Measurements from ENCODE around the gene EEFSEC.

Gene EEFSEC

GRCh38 chr3:128339491-128340012, 186.3 kb downstream of the EEFSEC start:
- DNase-seq, result no peak

DNA sequence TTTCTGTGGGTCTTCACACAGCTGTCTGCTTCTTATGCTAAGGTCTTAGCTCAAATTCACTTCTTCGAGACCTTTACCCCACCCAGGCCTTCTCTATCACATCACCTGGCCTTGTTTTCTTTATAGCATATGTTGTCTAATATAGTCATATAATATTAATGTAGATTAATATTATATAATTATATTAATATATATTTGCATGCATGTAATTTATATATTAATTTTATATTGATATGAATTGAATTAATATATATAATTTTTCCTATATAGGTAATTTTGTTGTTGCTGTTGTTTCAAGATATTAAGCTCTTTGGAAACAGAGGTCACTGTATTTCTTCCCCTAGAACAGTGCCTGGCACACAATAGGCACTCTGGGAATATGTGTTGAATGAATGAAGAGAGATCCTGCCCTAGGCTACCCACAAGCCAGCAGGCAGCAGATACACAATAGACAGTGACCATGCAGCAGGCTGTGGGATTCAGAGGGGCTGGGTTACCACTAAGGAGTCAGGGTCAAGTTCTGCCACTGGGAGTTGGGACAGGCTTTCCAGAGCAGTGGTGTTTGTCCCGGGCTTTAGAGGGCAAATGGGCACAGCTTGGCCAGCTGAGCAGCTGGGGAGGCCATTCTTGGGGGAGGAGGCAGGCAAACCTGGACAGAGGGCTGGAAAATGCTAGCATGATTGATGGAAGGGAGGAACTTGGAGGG, 187.1 kb downstream of the EEFSEC start:
- no peak for DNase-seq

- no peak for DNase-seq
Measured at GRCh38 chr3:128340904-128341555, 187.7 kb downstream of the EEFSEC start.

DNA sequence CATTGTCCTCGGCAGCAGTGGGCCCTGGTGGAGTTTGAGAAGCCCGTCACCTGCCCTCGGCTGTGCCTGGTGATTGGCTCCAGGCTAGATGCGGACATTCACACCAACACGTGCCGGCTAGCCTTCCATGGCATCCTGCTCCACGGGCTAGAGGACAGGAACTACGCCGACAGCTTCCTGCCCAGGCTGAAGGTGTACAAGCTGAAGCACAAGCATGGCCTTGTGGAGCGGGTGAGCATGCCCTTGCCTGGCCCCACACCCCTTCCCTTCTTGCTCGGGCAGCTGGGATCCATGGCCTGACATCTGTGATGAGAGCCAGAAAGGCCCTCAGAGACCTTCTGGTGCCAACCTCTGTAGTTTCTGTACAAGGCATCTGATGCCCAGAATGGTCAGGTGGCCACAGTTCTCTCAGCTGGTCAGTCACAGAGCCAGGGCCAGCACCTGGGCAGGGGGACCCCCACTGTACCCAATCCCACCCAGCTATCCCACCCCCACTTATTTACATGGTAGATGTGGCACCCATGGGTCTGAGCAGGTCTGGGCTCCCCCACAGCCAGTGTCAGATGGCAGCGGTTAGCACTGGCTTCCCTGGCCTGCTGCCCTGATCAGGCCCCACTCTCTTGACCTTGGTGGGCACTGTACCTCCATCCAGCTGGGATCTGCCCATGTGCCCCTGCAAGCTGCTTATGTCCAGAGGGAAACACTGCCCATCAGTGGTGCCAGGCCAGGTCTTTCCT, 188.5 kb downstream of the EEFSEC start:
- DNase-seq, result no peak

DNA sequence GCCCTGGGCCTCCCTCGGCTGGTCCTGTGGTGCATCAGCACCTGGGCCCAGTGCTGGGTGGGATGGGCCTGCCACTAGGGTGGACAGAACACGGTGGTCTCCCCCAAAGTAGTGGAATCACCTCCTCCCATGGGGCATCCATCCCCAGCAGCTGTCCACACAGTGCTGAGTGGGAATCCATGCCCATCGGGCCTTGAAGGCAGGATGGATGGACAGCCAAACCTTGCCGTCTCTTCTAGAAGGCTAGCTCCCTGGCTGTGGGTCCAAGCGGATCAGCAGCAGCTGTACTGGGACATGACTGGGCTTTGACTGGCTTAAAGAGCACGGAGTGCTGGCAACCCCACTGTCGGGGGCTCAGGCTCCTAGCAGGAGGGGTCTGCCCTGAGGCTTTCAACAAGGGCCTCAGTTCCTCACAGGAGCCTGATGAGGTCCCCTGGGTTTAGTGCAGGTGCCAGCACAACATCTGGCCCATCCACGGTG, 189.5 kb downstream of the EEFSEC start:
- DNase-seq, result no peak

DNA sequence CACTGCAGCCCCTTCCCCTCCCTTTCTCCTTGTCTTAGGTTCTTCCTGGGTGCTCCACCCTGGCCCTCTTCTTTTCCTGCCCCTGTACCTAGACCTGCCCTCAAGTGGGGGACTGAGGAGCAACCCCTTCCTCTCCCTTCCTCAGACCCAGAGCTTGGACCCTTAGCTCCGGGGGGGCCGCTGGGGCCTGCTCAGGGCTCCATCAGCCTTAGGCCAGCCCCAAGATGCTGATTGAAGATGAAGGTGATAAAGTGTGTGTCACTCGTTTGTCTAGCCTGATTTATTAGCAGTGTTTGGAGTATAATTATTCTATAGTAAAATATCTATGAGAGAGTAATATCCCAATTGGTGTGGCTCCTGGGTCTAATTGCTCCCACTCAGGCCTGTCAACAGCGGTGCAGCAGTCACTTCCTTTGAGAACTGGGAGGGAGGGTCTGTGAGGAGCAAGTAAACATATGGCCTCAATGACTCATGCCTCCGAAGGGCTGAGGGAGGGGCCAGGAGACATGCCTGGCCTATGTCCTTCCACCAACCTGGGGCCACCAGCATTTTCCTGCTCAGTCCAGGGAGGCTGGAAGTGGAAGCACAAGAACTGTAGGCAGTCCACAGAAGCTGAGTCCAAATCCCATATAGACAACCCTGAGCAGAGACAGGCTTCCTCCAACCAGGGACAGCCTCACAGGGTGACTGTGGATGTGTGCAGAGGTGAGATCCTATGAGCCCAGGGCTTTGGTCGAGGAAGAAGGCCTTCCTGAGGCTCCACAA, 190.2 kb downstream of the EEFSEC start:
- peak; percentile 27 for DNase-seq

DNA sequence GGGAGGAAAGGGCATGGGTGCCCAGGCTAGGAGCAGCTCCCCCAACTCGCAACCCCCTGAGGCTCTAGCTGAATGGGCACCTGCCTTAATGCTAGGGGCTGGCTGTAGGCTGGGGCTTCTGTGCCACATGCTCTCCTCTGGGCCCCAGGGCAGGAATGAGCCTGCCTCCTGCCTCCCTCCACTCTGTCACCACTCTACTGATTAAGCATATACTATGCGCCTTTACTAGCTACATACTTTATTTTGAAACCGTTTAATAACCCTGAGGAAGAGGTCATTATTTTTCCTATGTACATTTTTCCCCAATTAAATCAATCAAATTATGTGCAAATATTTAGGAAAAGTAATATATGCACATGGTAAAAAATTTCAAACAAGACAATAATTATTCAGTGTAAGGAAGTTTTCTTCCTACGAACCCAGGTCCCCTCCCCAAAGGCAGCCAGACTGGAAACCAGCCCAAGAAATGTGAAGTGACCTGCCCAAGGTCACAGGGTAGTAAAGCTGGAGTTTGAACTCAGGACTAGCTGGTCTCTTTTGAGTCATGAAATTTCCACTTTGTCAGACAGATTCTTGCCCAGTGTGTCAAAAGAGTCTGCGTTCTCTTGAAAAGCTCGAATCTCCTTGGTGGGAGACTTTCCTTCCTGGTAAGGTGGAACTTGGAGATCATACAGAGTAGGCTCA, 190.9 kb downstream of the EEFSEC start:
- no peak for DNase-seq

- DNase-seq, result peak; percentile 44
Measured at GRCh38 chr3:128345196-128345595, 191.9 kb downstream of the EEFSEC start.

DNA sequence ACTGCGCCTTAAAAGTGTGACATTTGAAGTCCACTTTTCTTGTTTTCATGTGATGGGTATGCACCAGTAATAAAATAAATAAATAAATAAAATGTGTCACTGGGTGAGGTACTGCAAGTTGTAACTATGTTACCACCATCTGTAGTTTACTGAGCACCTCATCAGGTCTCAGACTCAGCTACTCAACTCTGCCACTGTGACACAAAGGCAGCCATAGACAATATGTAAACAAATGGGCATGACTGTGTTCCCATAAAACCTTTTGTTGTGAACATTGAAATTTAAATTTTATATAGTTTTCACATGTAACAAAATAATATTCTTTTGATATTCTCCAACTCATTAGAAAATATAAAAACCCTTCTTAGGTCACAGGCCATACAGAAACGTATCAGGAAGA, 193.3 kb downstream of the EEFSEC start:
- no peak for DNase-seq

- no peak for DNase-seq
Measured at GRCh38 chr3:128347282-128347681, 194.0 kb downstream of the EEFSEC start.

- DNase-seq, result no peak
Measured at GRCh38 chr3:128348075-128348474, 194.8 kb downstream of the EEFSEC start.

DNA sequence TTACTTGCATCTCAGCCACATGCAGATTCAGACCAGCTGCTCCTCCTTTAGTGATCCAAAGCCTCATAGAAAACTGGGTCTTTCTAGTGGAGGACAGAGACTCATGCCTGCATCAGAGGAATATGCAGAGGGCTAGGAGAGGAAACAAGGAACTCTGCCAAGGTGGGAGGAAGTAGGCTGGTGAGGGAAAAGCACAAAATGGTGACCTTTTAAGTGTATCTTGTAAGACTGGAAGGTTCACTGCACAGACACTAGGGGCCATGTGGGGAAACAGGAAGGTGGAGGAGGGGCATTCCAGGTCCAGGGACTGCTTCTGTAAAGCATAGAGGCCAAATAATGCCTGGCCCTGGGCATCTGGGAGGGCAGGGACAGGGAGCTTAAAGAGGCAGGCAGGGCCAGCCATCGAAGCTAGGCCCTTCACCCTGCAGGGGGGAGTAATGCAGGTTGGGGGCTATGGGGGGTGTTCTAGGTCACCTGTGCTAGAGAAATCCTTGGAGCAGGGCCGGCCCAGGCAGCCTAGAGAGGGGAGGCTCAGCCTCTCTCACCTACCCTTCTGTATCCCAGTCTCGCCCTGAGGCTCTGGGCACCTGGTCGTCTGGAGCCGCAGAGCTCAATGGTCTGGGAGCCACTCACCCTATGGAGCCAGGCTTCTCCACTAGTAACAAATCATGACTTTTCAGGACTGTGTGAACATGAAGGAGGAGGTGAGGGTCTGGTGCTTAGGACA, 195.7 kb downstream of the EEFSEC start:
- peak; percentile 41 for DNase-seq

- DNase-seq, result no peak
Measured at GRCh38 chr3:128349963-128350599, 196.8 kb downstream of the EEFSEC start.

DNA sequence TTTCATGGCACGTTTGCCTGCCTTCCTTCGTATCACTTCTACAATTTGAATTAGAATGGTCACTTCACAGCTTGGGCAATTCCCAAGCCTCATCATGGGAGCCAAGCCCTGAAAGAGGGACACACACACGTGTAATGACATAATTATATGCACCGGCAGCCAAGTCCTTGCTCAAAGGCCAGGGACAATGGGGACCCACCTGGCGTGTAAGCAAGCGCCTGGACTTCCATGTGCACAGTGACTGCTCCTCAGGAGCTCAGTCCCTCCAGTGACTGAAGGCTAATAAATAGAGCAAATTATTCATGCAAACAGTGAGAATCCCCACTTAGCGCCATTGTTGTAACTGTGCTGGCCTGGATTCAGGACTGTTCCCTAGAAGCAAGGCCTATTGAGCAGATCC, 198.3 kb downstream of the EEFSEC start:
- DNase-seq, result no peak

DNA sequence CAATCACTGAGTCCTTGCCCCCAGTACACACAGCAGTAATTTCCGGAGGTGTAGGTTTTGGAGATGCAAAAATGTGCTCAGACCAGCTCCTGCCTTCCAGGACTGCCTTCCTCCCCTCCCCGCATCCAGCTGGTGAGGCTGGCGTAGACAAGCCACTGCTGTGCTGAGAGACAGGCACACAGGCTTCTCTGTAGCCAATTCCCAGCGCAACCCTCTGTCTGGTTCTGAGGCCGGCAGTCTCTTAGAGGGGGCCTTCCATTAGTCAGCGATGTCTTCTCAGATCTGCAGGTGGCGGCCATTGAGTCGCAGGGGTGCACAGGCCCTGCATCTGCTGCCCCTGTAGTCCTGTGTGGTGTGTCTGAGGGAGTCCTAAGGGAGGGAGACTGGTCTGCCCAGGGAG, 199.0 kb downstream of the EEFSEC start:
- no peak for DNase-seq

- DNase-seq, result no peak
Measured at GRCh38 chr3:128353361-128353965, 200.2 kb downstream of the EEFSEC start.

DNA sequence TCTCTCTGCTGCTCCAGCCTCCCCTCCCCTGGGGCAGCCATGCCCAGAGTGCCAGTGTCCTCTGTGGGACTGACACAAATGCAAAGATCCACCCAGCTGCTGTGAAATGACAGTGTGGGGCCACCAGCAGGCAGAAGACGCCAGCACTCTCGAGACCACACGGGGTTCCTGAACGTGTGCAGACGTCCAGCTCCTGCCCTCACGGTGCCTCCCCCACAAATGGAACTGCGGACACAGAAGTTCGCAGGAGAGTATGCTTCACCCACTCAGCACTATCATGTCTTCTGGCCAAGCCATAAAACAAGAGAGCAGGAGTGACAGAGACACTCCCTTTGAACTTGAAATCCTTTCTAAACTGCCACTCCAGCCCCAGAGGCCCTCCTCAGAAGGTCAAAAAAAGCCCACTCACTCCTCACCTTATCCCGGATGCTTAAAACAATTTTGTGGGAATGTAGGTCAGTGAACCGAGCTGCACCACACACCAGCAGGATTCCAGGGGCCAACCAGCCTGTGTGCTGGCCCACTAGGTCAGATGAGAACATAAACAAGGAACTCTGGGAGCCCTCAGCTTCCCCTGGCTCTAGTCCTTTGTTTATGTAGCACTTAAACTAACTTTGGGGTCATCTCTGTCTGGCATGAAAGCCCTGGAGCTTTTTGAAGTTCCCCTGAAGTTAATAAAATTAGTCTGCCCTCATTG, 200.9 kb downstream of the EEFSEC start:
- DNase-seq, result no peak

GRCh38 chr3:128354788-128355542, 201.7 kb downstream of the EEFSEC start:
- DNase-seq, result no peak

- no peak for DNase-seq
Measured at GRCh38 chr3:128355543-128355919, 202.2 kb downstream of the EEFSEC start.

Measured in hematopoietic multipotent progenitor cell treated with erythropoietin and hydrocortisone succinate and interleukin-3 and kit ligand, for 4 days (in vitro differentiated cells).